Sciatic nerve (tissue), 2 donors: Measurements from ENCODE around the gene FLT1. TPM values are rescaled to one million over a fixed set of nuclear protein-coding genes. Genes with fewer than 3 reads are reported as not detected.

Experiments
- ATAC-seq: fragments of 200-7000 bp; cut with Tn5 transposase; one replicate; pipeline ENCODE4 v1.9.1; 2020; ENCODE audit warnings: mild to moderate bottlenecking, moderate library complexity
- DNase-seq: peaks from one replicate; pipeline ENCODE4 v3.0.0-alpha.2; 2020; ENCODE audit warnings: low spot score
- intact Hi-C: fragments of 100-400 bp; cut with DNase I; formaldehyde crosslinking; loops from one replicate; pipeline ENCODE4 v1.14.2; 2022
- total RNA-seq: library from RNA; stranded (reverse); fragmentation: NEBNext Ultra II Directional; extraction: Animal tissue kit (Norgen Biotek cat#: 25700); gene quantifications from one replicate; pipeline ENCODE4 v1.2.1, GENCODE V29; 2021
- donor health status: DM: no; HTN: no; CAD: no.
- donor health status: DM: no; HTN: no; CAD: no.

The FLT1 gene
- total RNA-seq, 1 donor from 2014 or later, result 84.8 TPM

GRCh38 chr13:28442839-28443238, 52.1 kb downstream of the FLT1 start:
- intact Hi-C loops, result no loop called here
- ATAC-seq (no peak), DNase-seq (no peak)

- intact Hi-C loops, result no loop called here
- ATAC-seq, result no peak
- DNase-seq, result no peak
Measured at GRCh38 chr13:28441529-28441928, 53.4 kb downstream of the FLT1 start.

GRCh38 chr13:28440774-28441504, 54.0 kb downstream of the FLT1 start:
- ATAC-seq (no peak), DNase-seq (no peak)
- intact Hi-C loops, result no loop called here

GRCh38 chr13:28438598-28439334, 56.2 kb downstream of the FLT1 start:
- ATAC-seq (no peak), DNase-seq (no peak)
- intact Hi-C loops, result no loop called here

- no peak for DNase-seq
- ATAC-seq, result no peak
- intact Hi-C loops, result no loop called here
Measured at GRCh38 chr13:28438067-28438466, 56.9 kb downstream of the FLT1 start.

- intact Hi-C loops, result no loop called here
- ATAC-seq (no peak), DNase-seq (no peak)
Measured at GRCh38 chr13:28435917-28436316, 59.0 kb downstream of the FLT1 start.

- ATAC-seq (no peak), DNase-seq (no peak)
- intact Hi-C loops, result no loop called here
Measured at GRCh38 chr13:28434926-28435325, 60.0 kb downstream of the FLT1 start.

GRCh38 chr13:28432816-28433560, 61.9 kb downstream of the FLT1 start:
- DNase-seq (no peak), ATAC-seq (no peak)
- intact Hi-C loops, result no loop called here

- intact Hi-C loops, result no loop called here
- DNase-seq (no peak), ATAC-seq (no peak)
Measured at GRCh38 chr13:28429685-28430290, 65.1 kb downstream of the FLT1 start.

GRCh38 chr13:28429096-28429495, 65.8 kb downstream of the FLT1 start:
- intact Hi-C loops, result no loop called here
- ATAC-seq (no peak), DNase-seq (no peak)

- intact Hi-C loops, result no loop called here
- ATAC-seq, result no peak
- DNase-seq, result no peak
Measured at GRCh38 chr13:28426381-28426780, 68.5 kb downstream of the FLT1 start.

- ATAC-seq, result no peak
- DNase-seq, result no peak
- intact Hi-C loops, result no loop called here
Measured at GRCh38 chr13:28425793-28426192, 69.1 kb downstream of the FLT1 start.

GRCh38 chr13:28424541-28424940, 70.4 kb downstream of the FLT1 start:
- ATAC-seq (no peak), DNase-seq (no peak)
- intact Hi-C loops, result no loop called here

- intact Hi-C loops, result no loop called here
- ATAC-seq (peak; percentile 87), DNase-seq (peak; percentile 63)
Measured at GRCh38 chr13:28423010-28423409, 71.9 kb downstream of the FLT1 start.

GRCh38 chr13:28421676-28422410, 73.1 kb downstream of the FLT1 start:
- DNase-seq, result no peak
- no peak for ATAC-seq
- intact Hi-C loops, result no loop called here

- DNase-seq, result no peak
- intact Hi-C loops, result no loop called here
- no peak for ATAC-seq
Measured at GRCh38 chr13:28420704-28421103, 74.2 kb downstream of the FLT1 start.

GRCh38 chr13:28415994-28416421, 78.9 kb downstream of the FLT1 start:
- intact Hi-C loops, result no loop called here
- DNase-seq, result no peak
- ATAC-seq, result no peak

- intact Hi-C loops, result no loop called here
- DNase-seq (no peak), ATAC-seq (no peak)
Measured at GRCh38 chr13:28413999-28414398, 80.9 kb downstream of the FLT1 start.

GRCh38 chr13:28412981-28413380, 81.9 kb downstream of the FLT1 start:
- intact Hi-C loops, result no loop called here
- peak; percentile 45 for ATAC-seq
- no peak for DNase-seq
